Islet of Langerhans (tissue), 1 donor: ENCODE results near the gene COX6A2.

Experiments
- FAIRE-seq: peaks from one replicate; lab custom pipeline; 2011; peaks lifted over from hg19 to GRCh38; lab: Jason Lieb, UNC

The COX6A2 gene

DNA sequence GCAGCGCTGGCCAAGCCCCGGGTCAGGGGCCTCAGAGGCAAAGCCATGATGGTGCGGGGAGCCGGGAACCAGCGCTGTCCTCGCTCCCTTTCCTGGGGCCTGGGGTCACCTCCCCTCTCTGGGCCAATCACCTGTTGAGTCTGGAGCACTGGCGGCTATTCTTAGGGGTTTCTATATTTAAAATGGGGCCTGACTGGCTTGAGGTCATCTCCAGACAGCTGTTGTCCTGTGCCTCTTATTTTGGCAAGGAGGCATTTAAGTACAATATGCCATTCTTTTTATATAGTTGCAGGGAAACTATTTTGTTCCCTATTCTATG, at the start of gene COX6A2:
Gene COX6A2 (minus strand): TSS at position 82 of the 319 bp plus-strand sequence. CDS start 35 bp downstream, at position 47.
- no peak for FAIRE-seq

DNA sequence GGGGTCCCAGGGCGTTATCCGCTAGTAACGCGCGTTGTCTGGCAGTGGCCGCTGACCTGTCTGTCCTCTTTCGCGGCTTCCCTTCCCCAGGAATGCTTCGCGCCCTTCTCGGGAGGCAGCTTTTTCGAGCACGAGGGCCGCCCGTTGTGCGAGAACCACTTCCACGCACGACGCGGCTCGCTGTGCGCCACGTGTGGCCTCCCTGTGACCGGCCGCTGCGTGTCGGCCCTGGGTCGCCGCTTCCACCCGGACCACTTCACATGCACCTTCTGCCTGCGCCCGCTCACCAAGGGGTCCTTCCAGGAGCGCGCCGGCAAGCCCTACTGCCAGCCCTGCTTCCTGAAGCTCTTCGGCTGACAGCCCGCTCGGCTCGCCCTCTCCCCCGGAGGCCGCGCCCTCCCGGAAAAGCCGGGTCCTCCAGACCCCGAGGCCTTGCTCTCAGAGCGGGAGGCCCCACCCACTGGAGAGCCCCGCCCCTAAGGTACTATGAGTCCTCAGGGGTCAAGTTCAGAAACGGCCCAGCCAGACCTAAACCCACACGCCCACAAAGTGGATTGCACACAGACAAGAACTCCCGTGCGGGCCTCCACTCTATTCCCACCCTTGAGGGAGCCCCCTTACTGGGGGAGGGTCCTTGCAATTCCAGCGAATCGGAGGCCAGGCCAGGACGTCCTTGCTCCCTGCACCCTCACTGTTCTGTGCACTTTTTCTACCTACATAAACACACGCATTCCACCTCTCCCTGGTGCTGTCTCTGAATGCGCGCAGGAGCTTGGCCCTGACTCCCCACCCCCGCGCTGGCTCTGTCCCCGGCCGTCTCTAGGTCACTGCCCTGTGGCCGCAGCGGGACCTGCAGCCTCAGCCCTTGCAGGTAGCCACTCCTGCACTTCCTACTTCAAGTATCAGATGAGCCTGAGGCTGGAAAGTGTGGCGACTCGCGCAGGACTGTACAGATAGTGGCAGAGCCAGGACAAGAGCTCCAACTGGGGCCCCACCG, 49.4 kb upstream of the COX6A2 start:
- no peak for FAIRE-seq

DNA sequence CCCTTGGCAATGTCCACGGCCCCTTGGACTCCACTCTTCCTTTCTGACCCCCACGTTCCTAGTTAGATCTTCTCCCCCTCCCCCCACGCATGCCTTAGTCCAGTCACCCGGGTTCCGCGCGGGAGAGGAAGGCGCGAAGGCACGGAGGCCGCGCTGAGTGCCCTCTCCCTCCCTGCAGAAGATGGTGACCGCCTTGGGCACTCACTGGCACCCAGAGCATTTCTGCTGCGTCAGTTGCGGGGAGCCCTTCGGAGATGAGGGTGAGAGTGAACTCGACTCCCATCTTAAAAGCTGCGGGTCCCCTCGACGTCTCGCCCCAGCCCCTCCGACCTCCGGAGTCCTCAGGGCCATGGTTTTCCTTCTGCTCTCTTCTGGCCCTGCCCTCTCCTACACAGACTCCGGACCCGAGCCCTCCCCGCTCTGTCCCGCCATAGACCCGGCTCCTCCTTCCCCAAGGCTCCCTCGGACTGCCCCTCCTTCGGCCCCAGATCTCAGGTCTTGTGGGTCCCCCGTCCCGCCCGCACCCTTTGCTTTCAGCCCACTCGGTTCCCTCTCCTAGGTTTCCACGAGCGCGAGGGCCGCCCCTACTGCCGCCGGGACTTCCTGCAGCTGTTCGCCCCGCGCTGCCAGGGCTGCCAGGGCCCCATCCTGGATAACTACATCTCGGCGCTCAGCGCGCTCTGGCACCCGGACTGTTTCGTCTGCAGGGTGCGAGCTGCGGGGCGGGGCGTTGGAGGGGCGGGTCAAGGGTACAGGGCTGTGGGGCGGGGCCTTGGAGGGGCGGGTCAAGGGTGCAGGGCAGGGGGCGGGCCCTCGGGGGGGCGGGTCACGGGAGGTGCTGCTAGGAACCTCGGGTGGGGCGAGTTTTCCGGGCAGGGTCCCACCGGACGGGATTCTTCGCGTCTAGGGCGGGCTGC, 48.4 kb upstream of the COX6A2 start:
- no peak for FAIRE-seq

DNA sequence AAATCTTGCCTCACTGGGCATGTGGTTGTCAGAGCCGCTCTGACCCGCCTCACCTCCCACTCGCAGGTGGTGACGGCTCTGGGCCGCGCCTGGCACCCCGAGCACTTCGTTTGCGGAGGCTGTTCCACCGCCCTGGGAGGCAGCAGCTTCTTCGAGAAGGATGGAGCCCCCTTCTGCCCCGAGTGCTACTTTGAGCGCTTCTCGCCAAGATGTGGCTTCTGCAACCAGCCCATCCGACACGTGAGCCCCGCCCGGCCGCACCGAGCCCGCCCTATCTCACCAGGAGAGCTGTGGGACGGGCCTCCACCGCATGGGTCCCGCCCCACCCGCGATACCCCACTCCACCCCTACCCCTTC, 47.8 kb upstream of the COX6A2 start:
- FAIRE-seq, result no peak

DNA sequence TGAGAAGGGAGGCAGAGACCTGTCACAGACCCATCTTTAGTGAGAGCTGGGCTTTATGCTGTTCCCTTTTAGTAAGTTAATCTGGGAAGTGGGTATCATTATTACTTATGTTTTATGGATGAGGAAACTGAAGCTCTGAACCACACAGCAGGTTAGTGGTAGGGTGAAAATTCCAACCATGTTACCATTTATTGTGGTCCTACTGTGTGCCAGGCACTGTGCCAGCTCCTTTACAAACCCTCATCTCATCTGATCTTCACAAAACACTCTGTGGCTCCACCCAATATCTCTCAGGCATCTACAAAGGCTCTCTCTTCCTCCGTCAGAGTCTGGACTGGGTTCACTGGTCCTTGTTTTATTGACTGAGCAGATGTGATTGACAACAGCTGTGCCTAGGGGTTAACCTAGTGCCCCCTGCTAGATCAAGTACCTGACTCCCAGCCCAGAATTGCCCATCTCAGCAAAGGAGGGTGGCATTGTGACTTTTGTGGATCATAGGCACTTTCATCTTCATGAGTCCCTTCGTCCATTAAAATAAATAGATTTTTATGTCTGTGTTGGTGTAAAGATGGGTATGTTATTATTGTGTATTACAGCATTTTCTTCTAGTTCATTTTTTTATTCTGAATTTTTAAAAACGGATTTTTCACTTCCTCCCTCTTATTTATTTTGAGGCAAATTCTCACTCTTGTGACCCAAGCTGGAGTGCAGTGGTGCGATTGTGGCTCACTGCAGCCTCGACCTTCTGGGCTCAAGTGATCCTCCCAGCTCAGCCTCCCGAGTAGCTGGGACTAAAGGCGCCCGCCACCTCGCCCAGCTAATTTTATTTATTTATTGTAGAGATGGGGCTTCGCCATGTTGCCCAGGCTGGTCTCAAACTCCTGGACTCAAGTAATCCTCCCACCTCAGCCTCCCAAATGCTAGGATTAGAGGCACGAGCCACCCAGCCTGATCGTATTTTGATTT, 46.9 kb upstream of the COX6A2 start:
- FAIRE-seq, result no peak

DNA sequence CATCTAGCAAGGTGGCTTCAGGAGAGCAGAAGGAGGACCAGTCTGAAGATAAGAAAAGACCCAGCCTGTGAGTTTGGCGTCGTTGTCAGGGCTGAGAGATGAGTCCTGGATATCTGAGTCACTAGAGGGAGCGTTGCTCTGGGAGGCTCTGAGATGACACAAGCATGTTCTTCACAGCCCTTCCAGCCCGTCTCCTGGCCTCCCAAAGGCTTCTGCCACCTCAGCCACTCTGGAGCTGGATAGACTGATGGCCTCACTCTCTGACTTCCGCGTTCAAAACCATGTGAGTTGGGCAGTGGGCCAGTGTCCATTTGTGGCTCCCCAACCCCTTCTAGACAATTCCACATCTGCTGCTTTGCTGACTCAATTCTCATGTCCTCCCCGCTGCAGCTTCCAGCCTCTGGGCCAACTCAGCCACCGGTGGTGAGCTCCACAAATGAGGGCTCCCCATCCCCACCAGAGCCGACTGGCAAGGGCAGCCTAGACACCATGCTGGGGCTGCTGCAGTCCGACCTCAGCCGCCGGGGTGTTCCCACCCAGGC, 46.1 kb upstream of the COX6A2 start:
- no peak for FAIRE-seq

DNA sequence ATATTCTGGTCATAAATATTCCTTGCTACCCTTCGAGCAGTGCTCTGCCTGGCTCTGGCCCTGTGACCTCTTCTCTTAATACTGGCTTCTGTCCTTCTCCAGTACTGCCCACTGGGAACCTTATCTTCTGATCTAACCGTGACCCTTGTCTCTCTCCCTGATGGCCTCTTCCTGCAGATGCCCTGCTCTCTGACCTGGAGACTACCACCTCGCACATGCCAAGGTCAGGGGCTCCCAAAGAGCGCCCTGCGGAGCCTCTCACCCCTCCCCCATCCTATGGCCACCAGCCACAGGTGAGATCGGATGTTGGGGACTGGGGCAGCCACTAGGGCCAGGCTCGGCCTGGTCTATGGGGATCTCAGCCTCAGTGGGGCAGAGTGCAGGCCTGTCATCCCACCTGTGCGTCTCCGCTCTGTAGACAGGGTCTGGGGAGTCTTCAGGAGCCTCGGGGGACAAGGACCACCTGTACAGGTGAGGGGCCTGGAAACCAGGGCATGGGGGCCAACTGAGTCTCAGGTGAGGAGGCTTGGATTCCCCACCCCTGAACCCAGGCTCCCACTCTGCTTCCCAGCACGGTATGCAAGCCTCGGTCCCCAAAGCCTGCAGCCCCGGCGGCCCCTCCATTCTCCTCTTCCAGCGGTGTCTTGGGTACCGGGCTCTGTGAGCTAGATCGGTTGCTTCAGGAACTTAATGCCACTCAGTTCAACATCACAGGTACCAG, 45.3 kb upstream of the COX6A2 start:
- FAIRE-seq, result no peak

DNA sequence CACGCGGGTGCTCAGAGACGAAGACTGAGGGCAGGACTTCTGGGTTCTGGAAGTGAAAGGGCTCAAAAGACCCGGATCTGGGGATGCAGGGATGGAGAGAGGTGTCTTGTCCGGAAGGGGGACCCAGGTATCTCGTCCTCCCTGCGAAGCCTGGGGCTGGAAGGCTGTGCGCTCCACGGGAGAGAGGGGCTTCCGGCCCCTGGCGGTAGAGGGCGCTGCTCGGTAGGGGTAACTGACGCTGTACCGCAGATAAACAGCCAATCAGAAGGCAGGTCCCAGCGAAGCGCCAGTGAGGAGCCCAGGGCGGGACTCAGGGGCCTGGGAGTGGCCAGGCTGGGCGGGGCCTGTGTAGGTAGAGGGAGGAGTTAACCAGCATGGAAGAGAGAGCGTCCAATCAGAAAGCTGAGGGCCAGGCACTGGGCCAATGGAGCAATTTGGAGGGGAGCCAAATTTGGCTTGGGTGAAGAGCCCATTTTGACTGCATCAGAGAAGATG, 44.6 kb upstream of the COX6A2 start:
- FAIRE-seq, result no peak

DNA sequence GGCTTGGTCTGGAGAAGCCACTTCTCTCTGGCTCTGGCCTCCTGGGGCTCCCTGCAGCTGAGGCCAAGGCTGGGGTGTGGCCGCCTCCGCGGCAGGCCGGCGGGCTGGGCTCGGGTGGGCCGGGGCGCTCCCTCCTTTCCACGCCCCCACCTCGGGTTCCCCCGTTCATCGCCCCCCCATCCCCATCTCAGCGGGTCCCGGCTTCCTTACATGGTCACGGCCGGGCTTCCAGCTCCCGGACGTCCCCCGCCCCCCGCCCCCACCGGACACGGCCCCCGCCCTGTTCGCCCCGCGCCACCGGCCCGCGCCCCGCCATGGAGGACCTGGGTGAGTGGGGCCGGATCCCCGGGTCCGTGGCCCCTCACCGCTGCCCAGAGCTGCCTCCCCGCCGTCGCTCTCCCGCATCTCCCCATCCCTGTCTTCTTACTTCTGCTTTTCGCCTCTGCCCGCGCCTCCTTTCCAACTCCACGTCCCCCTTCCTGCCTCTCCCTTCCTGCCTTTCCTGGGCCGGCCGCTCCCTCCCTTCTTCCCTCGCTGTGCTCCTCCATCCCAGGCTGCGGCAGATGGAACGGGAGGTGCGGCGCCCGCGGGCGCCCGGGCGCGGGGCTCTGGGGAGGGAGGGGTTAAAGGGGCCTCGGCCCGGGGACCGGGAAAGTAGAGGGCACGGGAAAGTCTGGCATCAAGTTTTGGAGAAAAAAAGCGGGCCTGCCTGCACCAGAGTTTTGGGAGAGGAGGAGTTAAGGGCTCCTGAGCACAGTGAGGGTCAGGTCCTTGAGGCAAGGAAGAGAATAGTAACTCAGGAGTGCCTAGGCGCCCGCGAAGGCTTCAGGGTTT, 43.9 kb upstream of the COX6A2 start, which contains the start of gene TGFB1I1:
Gene TGFB1I1 (plus strand): TSS at position 278 of the 834 bp plus-strand sequence. CDS start 37 bp downstream, at position 315.
- no peak for FAIRE-seq

DNA sequence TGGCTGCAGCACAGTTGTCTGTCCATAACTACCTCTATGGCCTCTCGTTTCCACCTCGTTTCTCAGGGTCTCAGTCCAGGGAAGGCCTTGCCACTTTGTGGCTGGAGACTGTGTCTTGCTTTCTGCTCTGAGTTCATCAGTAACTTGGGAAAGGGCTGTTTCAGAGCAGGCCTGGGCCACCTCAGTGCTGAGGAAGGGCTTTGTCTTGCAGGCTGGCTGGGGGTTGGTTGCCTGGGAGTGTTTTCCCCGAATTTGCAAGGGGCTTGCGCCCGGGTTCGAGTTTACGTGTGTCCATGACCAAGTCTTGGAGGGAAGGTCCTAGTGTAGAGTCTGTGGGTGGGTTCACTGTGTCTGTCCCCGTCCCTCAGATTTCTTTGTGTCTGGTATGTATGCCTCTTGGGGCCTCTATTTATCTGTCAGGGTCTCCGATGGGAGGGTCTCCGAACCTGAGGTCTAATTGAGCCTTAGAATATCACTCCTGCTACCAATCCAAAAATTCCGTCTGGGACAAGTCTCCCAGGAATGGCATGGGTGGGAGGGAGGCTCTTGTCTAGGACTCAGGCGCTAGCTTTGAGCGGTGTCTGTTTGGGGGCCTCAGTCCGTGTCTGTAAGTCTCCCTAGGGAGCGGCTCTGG, 43.2 kb upstream of the COX6A2 start:
- FAIRE-seq, result no peak

DNA sequence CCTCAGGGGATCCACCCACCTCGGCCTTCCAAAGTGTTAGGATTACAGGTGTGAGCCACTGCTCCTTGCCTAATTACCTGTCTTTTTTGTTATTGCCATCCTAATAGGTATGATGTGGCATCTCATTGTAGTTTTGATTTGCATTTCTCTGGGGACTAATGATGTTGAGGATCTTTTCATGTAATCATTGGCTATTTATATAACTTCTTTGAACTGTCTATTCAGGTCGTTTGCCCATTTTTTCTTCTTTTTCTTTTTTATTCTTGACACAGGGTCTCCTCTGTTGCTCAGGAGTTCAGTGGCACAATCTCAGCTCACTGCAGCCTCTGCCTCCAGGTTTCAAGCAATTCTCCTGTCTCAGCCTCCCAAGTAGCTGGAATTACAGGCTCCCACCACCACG, 42.5 kb upstream of the COX6A2 start:
- FAIRE-seq, result no peak

DNA sequence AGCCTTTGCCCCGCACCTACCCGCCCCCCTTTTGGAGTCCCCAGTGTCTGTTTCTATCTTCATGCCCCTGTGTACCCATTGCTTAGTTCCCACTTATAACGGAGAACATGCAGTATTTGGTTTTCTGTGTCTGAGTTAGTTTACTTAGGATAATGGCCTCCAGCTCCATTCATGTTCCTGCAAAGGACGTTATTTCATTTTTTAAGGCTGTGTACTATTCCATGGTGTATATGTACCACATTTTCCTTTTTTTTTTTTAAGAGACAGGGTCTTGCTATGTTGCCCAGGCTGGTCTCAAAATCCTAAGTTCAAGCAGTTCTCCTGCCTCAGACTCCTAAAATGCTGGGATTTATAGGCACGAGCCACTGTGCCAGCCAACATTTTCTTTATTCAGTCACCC, 39.7 kb upstream of the COX6A2 start:
- FAIRE-seq, result no peak

DNA sequence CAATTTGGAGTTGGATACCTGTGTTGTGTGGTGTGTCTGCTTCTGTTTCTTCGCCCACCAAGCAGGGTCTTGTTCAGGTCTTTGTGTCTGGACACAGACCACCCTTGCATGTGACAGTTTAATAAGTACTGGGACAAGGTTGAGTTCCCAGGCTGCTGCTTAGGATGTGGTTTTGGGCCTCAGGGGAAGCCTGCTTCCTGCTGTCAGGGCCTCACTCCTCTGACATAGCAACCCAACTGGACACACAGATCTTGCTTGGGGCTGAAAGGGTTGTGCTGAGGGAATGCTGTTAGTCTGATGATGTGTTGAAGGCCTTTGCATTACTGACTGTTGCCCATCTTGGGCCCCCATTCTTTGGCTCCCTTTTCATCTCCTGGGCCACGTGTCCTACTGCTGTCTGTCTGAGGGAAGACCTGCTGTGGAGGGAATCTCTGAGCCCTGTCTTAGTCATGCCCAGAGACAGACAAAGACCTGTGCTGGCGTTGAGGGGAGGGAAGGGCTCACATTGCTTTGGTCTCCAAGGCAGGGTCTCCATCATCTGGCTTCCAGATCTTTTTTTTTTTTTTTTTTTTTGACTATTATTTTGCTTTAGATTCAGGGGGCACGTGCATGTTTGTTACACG, 39.1 kb upstream of the COX6A2 start:
- no peak for FAIRE-seq

DNA sequence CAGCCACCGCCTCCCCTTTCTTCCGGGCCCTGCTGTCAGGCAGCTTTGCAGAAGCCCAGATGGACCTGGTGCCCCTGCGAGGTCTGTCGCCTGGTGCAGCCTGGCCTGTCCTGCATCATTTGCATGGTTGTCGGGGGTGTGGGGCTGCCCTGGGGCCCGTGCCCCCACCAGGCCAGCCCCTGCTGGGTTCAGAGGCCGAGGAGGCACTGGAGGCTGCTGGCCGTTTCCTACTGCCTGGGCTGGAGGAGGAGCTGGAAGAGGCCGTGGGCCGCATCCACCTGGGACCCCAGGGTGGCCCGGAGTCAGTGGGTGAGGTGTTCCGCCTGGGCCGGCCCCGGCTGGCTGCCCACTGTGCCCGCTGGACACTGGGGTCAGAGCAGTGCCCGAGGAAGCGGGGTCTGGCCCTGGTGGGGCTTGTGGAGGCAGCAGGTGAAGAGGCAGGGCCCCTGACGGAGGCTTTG, 38.3 kb upstream of the COX6A2 start:
- FAIRE-seq, result no peak

DNA sequence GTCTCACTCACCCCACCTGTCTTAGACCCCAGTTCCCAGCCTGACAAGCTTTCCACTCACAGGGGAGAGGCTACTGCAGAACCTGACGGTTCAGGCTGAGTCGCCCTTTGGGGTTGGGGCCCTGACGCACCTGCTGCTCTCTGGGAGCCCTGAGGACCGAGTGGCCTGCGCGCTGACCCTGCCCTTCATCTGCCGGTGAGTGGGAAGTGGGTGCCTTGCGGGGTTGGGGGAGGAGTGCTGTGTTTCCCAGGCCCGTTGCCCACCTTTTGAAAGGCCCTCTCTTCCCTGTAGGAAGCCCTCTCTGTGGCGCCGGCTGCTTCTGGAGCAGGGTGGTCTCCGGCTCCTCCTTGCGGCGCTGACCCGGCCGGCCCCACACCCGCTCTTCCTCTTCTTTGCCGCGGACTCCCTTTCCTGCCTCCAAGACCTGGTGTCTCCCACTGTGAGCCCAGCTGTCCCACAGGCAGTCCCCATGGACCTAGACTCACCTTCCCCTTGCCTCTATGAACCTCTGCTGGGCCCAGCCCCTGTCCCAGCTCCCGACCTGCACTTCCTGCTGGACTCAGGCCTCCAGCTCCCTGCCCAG, 37.7 kb upstream of the COX6A2 start:
- FAIRE-seq, result no peak

DNA sequence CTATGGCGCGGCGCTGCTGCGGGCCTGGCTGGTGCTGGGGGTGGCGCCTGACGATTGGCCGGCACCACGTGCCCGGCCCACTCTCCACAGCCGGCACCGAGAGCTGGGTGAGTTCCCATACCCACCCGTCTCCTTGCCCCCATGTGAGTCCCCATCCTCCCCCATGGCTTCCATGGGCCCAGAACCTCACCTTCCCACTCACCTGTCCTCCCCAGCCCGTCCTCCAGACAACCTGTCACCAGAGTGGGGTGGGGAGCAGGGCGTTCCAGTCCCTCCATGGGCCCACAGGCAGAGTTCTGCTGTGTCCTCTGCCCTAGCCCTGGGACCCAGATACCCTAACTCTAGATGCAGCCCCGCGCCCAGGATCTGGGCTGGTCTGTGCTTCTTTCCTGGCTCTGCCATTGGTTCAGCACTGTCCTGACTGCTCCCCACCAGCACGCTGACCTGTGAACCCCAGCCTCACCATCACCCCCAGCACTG, 36.7 kb upstream of the COX6A2 start:
- no peak for FAIRE-seq

DNA sequence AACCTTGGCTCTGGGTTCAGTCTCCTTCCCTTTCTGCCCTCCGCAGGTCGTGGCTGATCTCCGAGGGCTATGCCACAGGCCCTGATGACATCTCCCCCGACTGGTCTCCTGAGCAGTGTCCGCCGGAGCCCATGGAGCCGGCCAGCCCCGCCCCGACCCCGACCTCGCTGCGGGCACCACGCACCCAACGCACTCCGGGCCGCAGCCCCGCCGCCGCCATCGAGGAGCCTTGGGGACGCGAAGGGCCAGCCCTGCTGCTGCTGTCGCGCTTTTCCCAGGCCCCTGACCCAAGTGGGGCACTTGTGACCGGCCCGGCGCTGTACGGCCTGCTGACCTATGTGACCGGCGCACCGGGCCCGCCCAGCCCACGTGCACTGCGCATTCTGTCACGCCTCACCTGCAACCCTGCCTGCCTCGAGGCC, 36.2 kb upstream of the COX6A2 start:
- FAIRE-seq, result no peak
